ENCODE data around the gene TCL1A.
"Not testable (repeated sequence)": the region's sequence is repeated elsewhere in the genome, so short reads cannot be mapped to it uniquely, and the experiment has no call there.

TCL1A gene

DNA sequence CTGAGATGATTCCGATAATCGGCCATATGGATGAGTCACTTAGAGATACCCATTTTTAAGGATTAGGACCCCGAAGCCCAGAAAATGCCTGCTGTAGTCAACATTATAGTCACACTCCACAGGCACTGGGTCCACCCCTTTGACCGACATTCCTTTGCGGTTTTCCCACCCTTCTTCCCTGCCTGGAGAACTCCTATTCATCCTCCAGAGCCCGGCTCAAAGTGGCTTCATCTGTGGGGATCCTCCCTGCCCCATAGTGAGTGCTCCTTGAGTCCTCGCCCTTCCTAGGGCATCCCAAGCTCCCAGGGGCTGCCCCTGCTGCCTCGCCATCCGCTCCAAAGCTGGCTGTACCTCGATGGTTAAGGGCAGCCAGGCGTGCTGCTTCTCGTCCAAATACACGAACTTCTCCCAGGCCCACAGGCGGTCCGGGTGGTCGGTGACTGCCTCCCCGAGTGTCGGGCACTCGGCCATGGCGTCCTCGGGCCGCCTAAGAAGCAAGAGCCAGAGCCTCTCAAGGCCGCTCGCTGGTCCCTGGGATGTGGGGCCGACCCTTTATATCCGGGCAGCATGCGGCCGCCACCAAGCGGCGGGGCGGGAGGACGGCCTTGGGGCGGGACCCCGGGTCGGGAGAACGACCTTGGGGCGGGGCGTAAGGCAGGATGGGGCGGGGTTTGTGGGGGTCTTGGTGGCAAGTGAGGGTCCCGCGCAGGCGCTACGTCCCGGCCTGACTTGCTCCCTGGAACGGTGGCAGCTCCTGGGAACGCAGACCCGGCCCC, at the start of gene TCL1A:
TCL1A (minus strand) TSS at position 530 of the 776 bp plus-strand sequence; CDS start at position 471, 59 bp downstream.
- no peak for DNase-seq

- DNase-seq, result not testable (repeated sequence)
Measured at GRCh38 chr14:95763032-95763431, 49.1 kb upstream of the TCL1A start.

GRCh38 chr14:95761436-95761835, 47.5 kb upstream of the TCL1A start:
- no peak for DNase-seq

GRCh38 chr14:95760596-95760995, 46.7 kb upstream of the TCL1A start:
- DNase-seq, result no peak

DNA sequence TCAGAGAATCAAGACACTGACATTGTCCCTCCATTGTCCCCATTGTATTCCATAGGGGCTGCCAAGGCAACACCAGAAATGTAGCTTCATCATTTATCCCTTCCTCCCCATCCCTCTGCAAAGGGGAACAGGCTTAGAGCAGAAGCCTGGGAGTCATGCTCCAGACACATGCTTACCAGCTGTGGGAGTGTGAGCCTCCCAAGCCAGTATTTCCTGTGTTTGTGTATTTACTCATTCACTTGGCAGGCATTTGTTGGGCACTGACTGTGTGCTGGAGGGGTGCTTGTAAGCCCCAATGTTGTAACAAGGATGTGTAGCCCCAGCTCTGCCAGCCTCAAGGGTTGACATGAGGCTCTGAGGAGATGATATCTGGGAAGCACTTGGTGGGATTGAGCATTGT, 46.0 kb upstream of the TCL1A start:
- no peak for DNase-seq

DNA sequence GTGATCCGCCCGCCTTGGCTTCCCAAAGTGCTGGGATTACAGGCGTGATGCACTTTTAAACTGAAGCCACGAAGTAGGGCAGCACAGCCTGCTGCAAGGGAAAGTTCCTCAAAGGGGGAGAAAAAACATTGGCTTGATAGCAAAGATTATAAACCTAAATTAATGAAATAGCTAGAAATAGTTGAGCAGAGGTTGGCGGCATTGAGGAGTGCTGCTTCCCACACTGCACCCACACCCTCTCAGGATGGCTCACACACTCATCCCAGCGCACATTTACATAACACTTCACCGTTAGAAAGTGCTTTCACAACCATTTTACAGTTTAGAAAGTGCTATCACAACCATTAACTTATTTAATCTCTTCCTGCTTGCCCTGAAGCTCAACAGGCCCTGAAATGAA, 44.4 kb upstream of the TCL1A start:
- no peak for DNase-seq

DNA sequence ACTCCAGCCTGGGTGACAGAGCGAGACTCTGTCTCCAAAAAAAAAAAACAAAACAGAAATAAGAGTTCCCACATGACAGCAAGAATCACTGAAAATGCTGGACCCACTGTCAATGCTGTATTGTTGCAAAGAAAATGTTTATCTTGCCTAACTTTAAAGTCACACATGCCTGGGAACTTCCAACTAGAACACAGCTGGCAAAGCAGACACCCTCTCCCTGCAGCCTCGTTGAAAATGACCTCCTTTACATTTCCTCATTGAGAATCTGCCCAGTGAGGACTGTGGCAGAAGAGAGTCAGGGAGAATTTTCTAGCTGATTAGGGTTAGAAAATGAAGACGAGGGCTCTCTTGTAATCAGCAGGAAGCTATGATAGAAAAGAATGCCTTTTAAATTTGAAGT, 42.8 kb upstream of the TCL1A start:
- DNase-seq, result no peak

DNA sequence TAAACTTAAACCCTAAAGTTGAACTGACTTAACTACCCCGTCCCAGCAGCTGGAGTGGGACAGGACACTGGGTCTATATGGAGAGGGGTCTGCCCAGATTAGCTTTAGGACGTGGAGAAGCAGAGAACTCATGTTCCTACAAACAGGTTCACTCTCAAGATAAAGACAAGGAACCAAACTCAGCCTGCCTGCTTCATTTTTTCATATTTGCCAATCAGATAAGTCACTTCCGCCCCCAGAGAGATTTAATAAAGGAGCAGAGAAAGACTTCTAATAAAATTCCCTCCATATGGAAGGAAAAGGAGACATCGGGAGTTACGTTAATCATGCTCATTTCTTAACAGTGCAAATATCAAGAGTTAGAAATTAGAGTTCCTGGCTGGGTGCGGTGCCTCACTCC, 42.2 kb upstream of the TCL1A start:
- no peak for DNase-seq

GRCh38 chr14:95741781-95742180, 27.9 kb upstream of the TCL1A start:
- no peak for DNase-seq

DNA sequence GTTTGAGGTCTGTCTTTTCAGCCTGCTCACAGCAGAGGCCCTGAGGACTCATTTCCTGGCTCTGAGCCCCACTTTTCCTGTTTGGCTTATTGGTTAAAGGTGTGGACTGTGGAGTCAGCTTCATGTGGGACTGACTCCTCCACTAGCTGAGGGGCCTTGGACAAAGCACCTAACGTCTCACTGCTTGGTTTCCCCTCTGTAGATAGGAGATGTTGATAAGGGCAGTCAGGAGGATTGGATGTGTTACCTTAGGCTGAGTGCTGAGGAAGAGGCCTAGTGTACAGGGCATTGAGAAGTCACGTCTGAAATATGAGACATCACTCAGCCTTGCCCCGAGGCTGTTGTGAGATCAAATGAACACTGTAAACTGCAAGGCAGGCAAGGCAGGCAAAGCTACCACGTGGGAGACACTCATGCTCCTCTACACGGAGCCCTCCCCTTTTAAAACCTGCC, 27.1 kb upstream of the TCL1A start:
- DNase-seq, result no peak

DNA sequence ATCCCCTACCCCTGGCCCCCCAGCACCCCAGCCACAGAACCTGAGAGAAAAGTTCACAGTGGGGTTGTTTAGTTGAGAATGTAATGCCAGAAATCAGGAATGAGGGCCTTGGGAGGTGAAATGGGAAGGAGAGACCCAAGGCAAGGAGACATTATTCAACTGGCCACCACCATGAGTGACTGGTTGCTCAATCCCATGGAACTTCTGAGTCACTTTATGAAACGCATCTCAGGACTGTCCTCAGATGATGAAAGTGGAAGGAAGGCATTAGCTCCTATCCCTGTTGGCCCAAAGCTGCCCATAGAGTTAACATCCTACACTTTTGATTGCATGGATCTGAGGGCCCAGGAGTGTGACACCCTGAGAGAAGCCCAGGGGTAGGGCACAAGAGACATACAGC, 25.4 kb upstream of the TCL1A start:
- no peak for DNase-seq

- no peak for DNase-seq
Measured at GRCh38 chr14:95733212-95733611, 19.3 kb upstream of the TCL1A start.

DNA sequence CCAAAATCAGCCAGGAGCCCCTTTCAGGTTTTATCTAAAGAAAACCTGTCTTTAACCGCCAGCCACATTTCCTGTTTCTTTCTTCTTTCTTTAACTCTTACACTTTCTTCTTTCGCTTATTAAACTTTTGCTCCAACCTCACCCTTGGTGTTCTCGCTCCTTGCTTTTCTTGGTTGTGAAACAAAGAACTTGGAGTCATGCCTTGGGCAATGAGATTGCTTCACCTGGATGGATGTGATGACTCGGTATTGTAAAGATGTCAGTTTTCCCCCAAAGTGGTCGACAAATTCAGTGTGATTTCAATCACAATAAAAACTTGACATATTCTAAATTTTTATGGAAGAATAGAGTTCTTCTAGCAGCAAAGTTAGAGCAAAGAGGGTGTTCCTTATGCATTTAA, 16.2 kb upstream of the TCL1A start:
- DNase-seq, result no peak

GRCh38 chr14:95729402-95730028, 15.6 kb upstream of the TCL1A start:
- DNase-seq, result not testable (repeated sequence)

- no peak for DNase-seq
Measured at GRCh38 chr14:95727056-95727700, 13.3 kb upstream of the TCL1A start.

- DNase-seq, result no peak
Measured at GRCh38 chr14:95725685-95726336, 11.9 kb upstream of the TCL1A start.

DNA sequence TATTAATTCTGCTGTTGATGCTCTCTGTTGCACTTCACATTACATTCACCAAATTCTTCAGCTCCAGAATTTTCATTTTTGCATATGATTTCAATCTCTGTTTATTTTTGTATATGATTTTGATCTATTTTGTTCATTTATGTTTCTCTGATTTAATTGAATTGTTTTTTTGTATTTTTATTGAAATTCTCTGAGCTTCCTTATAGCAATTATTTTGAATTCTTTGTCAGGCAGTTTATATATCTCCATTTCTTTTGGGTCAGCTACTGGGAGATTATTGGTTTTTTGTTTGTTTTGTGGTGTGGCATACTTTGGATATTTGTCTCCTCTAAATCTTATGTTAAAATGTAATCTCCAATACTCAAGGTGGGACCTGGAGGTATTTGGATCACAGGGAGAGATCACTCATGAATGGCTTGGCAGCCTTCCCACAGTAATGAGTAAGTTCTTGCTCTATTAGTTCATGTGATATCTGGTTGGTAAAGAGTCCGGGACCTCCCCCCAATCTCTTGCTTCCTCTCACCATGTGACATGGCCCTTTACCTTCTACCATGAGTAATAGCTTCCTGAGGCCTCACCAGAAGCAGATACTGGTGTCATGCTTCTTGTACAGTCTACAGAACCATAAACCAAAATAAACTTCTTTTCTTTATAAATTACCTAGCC, 8.7 kb upstream of the TCL1A start:
- DNase-seq, result no peak

DNA sequence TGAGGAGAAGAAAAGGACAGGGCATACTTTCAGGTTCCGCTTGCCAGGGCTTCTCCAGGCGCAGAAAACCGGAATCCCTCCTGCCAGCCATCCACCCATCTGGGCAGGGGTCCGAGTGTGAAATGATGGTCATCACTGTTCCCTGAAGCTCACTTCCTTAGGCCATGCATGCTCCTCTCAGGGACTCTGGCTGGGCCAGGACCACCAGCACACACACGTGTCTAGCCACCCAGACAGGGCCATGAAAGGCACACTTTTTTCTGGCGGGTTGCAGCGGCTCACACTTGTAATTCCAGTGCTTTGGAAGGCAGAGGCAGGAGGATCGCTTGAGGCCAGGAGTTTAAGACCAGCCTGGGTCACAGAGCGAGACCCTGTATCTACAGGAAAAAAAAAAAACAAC, 1.5 kb downstream of the TCL1A start:
- DNase-seq, result no peak

DNA sequence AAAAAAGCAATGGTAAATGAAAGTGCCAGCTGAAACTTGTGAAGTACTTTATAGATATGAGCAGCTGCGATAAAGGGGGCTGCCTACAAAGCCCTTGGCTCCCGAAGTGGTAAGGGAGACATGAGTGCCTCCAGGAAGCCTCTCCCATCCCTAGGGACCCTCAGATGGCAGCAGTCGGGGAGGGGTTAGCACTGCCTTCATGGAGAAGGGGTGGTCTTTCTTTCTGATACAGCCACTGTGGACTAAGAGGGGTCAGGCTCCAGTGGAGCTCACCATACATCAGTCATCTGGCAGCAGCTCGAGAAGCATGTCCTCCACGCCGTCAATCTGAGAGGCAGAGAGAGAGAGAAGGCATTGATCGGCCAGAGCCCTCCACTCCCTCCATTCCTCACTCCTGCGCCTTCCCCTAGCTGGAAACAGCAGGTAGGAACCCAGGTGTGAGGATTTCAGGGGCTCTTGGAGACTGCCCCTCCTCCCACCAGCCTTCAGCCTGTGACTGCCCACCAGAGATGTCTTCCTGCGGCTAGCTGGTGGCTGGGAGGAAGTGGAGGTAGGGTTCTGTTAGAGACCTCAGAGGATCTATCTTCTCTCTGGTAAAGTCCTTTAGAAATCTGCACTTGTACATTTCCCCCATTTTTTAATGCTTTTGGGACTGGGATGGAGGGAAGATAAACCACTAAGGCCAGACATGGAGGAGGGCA, 2.3 kb downstream of the TCL1A start:
- no peak for DNase-seq

- DNase-seq, result no peak
Measured at GRCh38 chr14:95710106-95710505, 3.8 kb downstream of the TCL1A start.

GRCh38 chr14:95707327-95707726, 6.6 kb downstream of the TCL1A start:
- DNase-seq, result no peak

DNA sequence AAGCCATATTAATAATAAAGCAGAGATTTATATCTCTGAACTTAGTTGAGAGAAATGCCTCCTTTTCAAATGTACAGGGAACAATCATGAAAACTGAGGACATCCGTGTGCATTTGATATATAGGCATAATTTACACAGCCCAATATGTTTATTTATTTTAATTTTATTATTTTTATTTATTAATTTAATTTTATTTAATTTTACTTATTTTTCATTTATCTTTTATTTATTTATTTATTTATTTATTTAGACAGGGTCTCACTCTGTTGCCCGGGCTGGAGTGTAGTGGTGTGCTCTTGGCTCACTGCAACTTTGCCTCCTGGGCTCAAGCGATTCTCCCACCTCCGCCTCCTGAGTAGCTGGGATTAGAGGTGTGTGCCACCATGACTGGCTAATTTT, 8.4 kb downstream of the TCL1A start:
- no peak for DNase-seq

All from cortex of kidney (tissue), 1 donor.